Kidney epithelial cell (primary cell): ENCODE results near the gene EED. TPM values are rescaled to one million over a fixed set of nuclear protein-coding genes. Genes with fewer than 3 reads are reported as not detected.
"Not testable (repeated sequence)": the region's sequence is repeated elsewhere in the genome, so short reads cannot be mapped to it uniquely, and the experiment has no call there.

Experiments used
- DNase-seq: peaks from one replicate; pipeline ENCODE4 v3.0.0-alpha.2; 2010; ENCODE audit warnings: low read depth
- H3K27me3 ChIP-seq: 2 replicates; pipeline ENCODE4 v1.6.0; 2011; ENCODE audit warnings: low read length; ENCODE audit not compliant: control insufficient read depth, insufficient read depth
- H3K36me3 ChIP-seq: 2 replicates; pipeline ENCODE4 v1.5.1; 2011; ENCODE audit warnings: low read length; ENCODE audit not compliant: control insufficient read depth, insufficient read depth
- H3K4me3 ChIP-seq: 2 replicates; pipeline ENCODE4 v1.5.1; 2011; ENCODE audit warnings: low read depth, mild to moderate bottlenecking, control low read depth, low read length
- CTCF ChIP-seq: IDR thresholded peaks from 2 replicates; pipeline ENCODE4 v1.5.1; 2011; ENCODE audit warnings: mild to moderate bottlenecking, moderate library complexity, low read length, control low read depth, inconsistent platforms; ENCODE audit not compliant: insufficient read depth, poor library complexity, severe bottlenecking
- total RNA-seq: library from RNA; depleted of rRNA; stranded (reverse); fragments of >200 nt; gene quantifications from 2 replicates; pipeline ENCODE4 v1.2.3, GENCODE V29; 2015

Gene EED
- total RNA-seq, 1 donor from 2014 or later, result 9.2 TPM

GRCh38 chr11:86301742-86302091, 57.2 kb downstream of the EED start:
- DNase-seq, result no peak
- TF ChIP-seq CTCF, result no peak
- peak overlapping the region; percentile 72 for H3K4me3 ChIP-seq
- no peaks in the 10 kb centered on the region for H3K27me3 ChIP-seq
- H3K36me3 ChIP-seq, result no peaks in the 10 kb centered on the region

GRCh38 chr11:86302092-86302793, 57.7 kb downstream of the EED start, which contains the start of gene HIKESHI:
Gene HIKESHI (plus strand): TSS chr11:86302240. CDS start chr11:86302449, 209 bp downstream.
- no peak for TF ChIP-seq CTCF
- Histone ChIP-seq H3K36me3 (no peaks in the 10 kb centered on the region), H3K27me3 (no peaks in the 10 kb centered on the region), H3K4me3 (peak within 1 kb of the TSS; percentile 72)
- DNase-seq, result peak; percentile 92

GRCh38 chr11:86303257-86303656, 58.7 kb downstream of the EED start:
- no peak for TF ChIP-seq CTCF
- no peak for DNase-seq
- Histone ChIP-seq H3K36me3 (no peaks in the 10 kb centered on the region), H3K27me3 (no peaks in the 10 kb centered on the region), H3K4me3 (peak overlapping the region; percentile 72)

GRCh38 chr11:86308710-86309109, 64.2 kb downstream of the EED start:
- not testable (repeated sequence) for DNase-seq, H3K36me3 ChIP-seq, H3K4me3 ChIP-seq, H3K27me3 ChIP-seq

DNA sequence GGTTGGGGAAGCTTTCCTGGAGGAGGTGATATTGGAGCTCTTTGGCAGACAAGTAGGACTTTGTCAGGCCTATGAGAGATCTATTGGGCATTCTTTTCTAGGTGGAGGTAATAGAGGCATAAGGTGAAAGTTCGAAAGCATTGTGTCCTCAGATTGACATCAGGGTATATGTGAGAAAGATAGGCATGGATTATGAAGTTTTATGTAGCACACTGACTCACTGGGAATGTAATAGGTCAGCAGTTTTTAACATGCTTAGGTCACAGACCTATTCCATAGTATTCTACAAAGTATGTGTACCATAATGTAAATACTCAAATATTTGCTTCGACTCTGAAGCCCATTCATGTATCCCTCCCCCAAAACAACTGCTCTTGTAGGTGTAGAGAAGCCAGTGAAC, 69.2 kb downstream of the EED start:
- TF ChIP-seq CTCF, result no peak
- DNase-seq, result no peak
- Histone ChIP-seq H3K27me3 (no peaks in the 10 kb centered on the region), H3K4me3 (no peak overlapping the region), H3K36me3 (no peaks in the 10 kb centered on the region)

DNA sequence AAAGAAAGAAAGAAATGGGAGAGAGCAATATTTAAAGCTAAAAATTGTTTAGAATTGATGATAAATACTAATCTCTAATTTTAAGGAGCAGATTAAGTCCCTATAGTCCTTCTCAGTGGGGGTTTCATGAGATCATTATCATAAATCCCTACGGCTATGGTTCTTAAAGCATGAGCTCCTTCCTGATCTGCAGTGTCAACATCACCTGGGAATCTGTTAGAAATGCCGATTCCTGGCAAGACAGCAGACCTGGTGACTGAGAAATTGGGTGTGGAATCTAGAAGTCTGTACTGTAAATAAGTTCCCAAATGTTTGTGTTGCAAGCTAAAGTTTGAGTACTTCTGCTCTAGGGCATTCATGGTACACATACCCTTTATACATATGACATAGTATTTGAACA, 70.1 kb downstream of the EED start:
- H3K4me3 ChIP-seq, result no peak overlapping the region
- no peak for TF ChIP-seq CTCF
- H3K36me3 ChIP-seq, result no peaks in the 10 kb centered on the region
- no peaks in the 10 kb centered on the region for H3K27me3 ChIP-seq
- no peak for DNase-seq

Other genes starting within 250 kb of the EED start
- gene PICALM, start 175.7 kb upstream of the EED start, total RNA-seq, result 291 and 294 TPM in 2 replicates
- 34.6 and 39.0 TPM in 2 replicates for gene HIKESHI, start 57.5 kb downstream of the EED start, total RNA-seq
- not detected in 2 replicates for gene CCDC81, start 130.1 kb downstream of the EED start, total RNA-seq